Measurements from ENCODE around the gene CCDC141.
"Not testable (repeated sequence)": the region's sequence is repeated elsewhere in the genome, so short reads cannot be mapped to it uniquely, and the experiment has no call there.

CCDC141 gene

DNA sequence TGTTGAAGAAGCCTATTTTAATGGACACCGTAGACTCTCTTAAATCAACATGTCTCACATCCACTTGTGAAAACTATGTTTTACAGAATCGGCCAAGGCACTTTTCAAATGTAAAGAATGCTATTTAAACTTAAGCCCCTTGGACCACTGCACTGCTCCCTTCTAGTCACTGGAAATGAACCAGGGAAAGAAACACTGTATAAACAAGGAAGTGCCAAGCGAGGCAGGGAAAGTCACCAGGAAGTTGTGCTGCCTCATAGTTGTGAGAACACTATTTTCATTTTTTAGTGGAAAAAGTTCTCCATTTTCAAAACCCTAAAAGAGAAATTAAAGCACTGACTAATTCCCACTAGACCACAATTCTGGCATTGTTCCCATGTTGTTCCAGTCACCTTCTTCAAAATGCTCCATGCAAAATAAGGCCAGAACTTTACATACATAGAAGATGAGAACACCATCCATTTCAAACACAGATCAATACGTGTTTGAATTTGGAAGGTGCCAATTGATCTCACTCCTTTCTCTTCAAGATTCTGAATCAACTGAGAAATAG lies 13.5 kb downstream of the CCDC141 start:
- no peak overlapping the region for H3K9ac ChIP-seq (ENCODE audit: low read length)
- H3K4me1 ChIP-seq (ENCODE audit: control insufficient read depth, insufficient read depth, low read length): no peaks in the 10 kb centered on the region
- H3K27me3 ChIP-seq (replicated peaks; ENCODE audit: control insufficient read depth, insufficient read depth, low read length): no peaks in the 10 kb centered on the region
- H3K4me3 ChIP-seq (ENCODE audit: low read length): no peak overlapping the region
- no peaks in the 10 kb centered on the region for H3K36me3 ChIP-seq (ENCODE audit: control insufficient read depth, insufficient read depth, low read length, severe bottlenecking)
- DNase-seq (ENCODE audit: low read depth): no peak
- no peaks in the 10 kb centered on the region for H3K9me3 ChIP-seq (ENCODE audit: control insufficient read depth, low read length)

DNA sequence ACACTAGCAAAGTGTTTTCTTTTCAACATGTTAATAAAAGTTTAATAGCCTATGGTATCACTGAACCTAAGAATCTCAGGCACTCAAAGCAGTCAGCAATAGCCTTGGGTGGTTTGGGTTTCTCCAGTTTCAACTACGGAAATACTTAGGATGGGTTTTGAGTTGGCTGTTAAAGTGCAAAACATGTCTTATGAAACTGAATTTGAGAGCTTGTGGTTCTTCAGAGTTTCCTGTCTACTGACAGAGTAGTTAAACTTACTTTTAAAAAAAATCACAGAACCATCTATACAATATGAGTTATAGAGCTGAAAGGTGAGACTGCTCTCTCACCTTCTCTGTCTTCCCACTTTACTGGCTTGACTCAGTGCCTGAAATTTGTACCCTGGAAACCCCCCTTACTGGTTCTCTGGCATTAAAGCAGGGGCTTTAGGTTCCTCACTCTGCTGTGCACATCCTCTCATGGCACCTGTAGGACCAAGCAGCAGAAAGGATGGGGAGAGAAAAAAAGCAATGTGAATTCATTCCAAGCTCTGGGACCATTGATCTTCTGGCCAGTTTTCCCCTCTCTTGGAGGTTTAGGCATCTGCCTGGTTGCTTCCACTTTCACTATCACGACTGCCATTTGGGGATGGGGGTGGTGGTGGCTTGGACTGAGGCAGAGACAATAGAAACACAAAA lies 18.1 kb downstream of the CCDC141 start:
- no peaks in the 10 kb centered on the region for H3K9me3 ChIP-seq (ENCODE audit: control insufficient read depth, low read length)
- peak overlapping the region; percentile 30 for H3K4me3 ChIP-seq (ENCODE audit: low read length)
- no peaks in the 10 kb centered on the region for H3K4me1 ChIP-seq (ENCODE audit: control insufficient read depth, insufficient read depth, low read length)
- H3K27me3 ChIP-seq (replicated peaks; ENCODE audit: control insufficient read depth, insufficient read depth, low read length): no peaks in the 10 kb centered on the region
- H3K36me3 ChIP-seq (ENCODE audit: control insufficient read depth, insufficient read depth, low read length, severe bottlenecking): no peaks in the 10 kb centered on the region
- peak; percentile 80 for DNase-seq (ENCODE audit: low read depth)
- no peak overlapping the region for H3K9ac ChIP-seq (ENCODE audit: low read length)

DNA sequence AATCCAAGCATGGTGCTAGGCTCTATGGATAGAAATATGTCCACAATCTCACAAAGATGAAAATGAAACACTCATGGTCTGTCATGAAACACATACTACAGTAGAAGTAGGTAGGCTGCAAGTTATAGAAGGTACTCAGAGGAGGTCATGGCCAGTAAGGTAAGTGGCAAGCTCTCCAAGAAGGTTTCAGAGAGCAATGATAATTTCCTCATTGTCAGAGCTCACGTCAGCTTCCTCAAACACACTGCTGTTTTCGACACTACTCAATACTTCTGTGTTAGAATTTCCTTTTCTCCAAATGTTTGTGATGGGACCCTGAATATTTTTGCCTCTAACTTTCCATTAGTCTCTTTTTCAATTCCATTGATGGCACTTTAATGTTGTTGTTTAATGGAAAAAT lies 25.5 kb downstream of the CCDC141 start:
- Histone ChIP-seq H3K4me1 (ENCODE audit: control insufficient read depth, insufficient read depth, low read length) (no peaks in the 10 kb centered on the region), H3K36me3 (ENCODE audit: control insufficient read depth, insufficient read depth, low read length, severe bottlenecking) (no peaks in the 10 kb centered on the region), H3K9ac (ENCODE audit: low read length) (no peak overlapping the region), H3K4me3 (ENCODE audit: low read length) (no peak overlapping the region), H3K9me3 (ENCODE audit: control insufficient read depth, low read length) (no peaks in the 10 kb centered on the region), H3K27me3 (replicated peaks; ENCODE audit: control insufficient read depth, insufficient read depth, low read length) (no peaks in the 10 kb centered on the region)
- no peak for DNase-seq (ENCODE audit: low read depth)

DNA sequence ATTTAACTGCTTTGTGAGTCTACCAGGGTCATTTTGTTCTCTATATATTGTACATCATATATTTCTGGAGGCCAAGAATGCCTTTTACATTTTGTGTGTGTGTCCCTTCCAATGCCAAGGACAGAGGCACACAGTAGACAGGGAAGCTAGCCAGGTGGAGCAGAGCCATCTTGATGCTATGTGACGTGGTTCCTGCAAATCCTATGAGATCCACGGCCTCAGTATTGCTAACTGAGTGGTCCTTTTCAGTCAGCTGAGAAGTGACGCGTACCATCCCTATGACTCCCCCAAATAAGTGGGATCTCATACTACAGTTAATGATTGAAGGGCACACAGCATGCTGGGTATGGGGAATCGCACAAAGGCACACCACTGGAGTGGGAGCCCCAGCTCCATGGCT lies 27.3 kb downstream of the CCDC141 start:
- Histone ChIP-seq H3K27me3 (replicated peaks; ENCODE audit: control insufficient read depth, insufficient read depth, low read length) (no peaks in the 10 kb centered on the region), H3K36me3 (ENCODE audit: control insufficient read depth, insufficient read depth, low read length, severe bottlenecking) (no peaks in the 10 kb centered on the region), H3K9me3 (ENCODE audit: control insufficient read depth, low read length) (no peaks in the 10 kb centered on the region), H3K4me3 (ENCODE audit: low read length) (no peak overlapping the region), H3K4me1 (ENCODE audit: control insufficient read depth, insufficient read depth, low read length) (no peaks in the 10 kb centered on the region), H3K9ac (ENCODE audit: low read length) (no peak overlapping the region)
- no peak for DNase-seq (ENCODE audit: low read depth)

DNA sequence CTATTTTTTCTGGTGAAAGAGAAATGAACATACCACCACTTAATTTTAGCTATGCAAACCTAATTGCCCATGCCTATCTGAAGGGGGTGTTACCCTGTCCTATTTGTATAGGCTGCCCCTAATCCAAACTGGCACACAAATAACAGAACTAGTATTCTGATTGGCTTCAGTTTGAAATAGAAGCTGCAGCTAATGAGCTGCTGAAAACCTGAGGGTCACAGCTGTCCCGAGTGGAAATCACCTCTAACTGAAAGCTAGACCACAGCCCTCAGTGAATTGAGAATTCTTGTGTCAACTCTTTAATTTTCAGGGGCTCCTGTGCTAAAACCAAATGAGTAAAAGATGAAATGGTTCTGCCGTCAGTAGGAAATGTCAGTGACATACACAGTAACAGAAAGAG lies 28.7 kb downstream of the CCDC141 start:
- no peak for DNase-seq (ENCODE audit: low read depth)
- H3K4me1 ChIP-seq (ENCODE audit: control insufficient read depth, insufficient read depth, low read length): no peaks in the 10 kb centered on the region
- no peaks in the 10 kb centered on the region for H3K36me3 ChIP-seq (ENCODE audit: control insufficient read depth, insufficient read depth, low read length, severe bottlenecking)
- no peaks in the 10 kb centered on the region for H3K9me3 ChIP-seq (ENCODE audit: control insufficient read depth, low read length)
- no peak overlapping the region for H3K9ac ChIP-seq (ENCODE audit: low read length)
- no peaks in the 10 kb centered on the region for H3K27me3 ChIP-seq (replicated peaks; ENCODE audit: control insufficient read depth, insufficient read depth, low read length)
- H3K4me3 ChIP-seq (ENCODE audit: low read length): no peak overlapping the region

DNA sequence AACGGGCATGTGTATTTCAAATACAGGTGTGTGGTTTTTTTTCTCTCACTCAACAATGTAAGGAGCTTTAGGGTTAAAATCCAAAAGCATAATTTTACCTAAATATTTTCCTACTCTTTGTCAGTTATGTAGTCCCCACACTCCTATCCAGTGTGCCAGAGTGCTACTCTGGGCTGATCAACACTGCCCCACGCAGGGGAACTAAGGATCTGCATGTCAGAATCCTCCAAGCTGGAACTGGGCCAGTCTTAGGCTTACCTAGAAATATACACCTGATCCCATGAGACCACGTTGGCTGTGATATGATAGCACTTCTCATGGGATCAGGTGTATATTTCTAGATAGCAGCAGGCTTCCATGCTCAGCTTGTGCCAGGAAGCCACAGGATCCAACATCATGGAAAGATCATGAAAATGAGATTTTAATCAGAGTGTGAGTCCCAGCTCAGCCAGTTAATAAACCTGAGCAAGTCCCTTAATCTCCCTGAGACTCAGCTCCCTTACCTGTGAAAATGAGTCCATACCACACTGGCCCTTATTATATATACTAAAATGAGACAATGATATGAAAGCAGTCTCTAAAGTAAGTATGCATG lies 29.7 kb downstream of the CCDC141 start:
- Histone ChIP-seq H3K9ac (ENCODE audit: low read length) (no peak overlapping the region), H3K27me3 (replicated peaks; ENCODE audit: control insufficient read depth, insufficient read depth, low read length) (no peaks in the 10 kb centered on the region), H3K9me3 (ENCODE audit: control insufficient read depth, low read length) (no peaks in the 10 kb centered on the region), H3K4me1 (ENCODE audit: control insufficient read depth, insufficient read depth, low read length) (no peaks in the 10 kb centered on the region), H3K36me3 (ENCODE audit: control insufficient read depth, insufficient read depth, low read length, severe bottlenecking) (no peaks in the 10 kb centered on the region), H3K4me3 (ENCODE audit: low read length) (no peak overlapping the region)
- peak; percentile 8 for DNase-seq (ENCODE audit: low read depth)

DNA sequence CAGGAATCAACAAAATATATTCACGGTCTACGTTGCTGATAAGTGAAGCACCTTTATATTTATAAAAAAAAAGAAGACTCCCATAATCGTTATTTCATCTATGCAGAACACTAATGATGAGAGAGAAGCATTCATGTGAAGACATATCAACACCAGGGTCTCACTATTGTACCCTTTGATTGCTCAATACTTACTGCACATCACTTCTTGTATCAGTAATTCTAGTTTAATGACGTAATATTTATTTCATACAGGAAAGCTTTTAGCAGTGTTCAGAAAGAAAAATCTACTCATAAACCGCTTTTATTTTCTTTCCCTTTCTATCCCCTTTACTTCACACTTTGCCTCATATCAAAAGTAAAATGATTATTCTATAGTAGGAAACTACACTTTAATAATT lies 30.7 kb downstream of the CCDC141 start:
- no peak overlapping the region for H3K9ac ChIP-seq (ENCODE audit: low read length)
- H3K9me3 ChIP-seq (ENCODE audit: control insufficient read depth, low read length): no peaks in the 10 kb centered on the region
- H3K4me3 ChIP-seq (ENCODE audit: low read length): no peak overlapping the region
- H3K36me3 ChIP-seq (ENCODE audit: control insufficient read depth, insufficient read depth, low read length, severe bottlenecking): no peaks in the 10 kb centered on the region
- H3K27me3 ChIP-seq (replicated peaks; ENCODE audit: control insufficient read depth, insufficient read depth, low read length): no peaks in the 10 kb centered on the region
- H3K4me1 ChIP-seq (ENCODE audit: control insufficient read depth, insufficient read depth, low read length): no peaks in the 10 kb centered on the region
- DNase-seq (ENCODE audit: low read depth): no peak

DNA sequence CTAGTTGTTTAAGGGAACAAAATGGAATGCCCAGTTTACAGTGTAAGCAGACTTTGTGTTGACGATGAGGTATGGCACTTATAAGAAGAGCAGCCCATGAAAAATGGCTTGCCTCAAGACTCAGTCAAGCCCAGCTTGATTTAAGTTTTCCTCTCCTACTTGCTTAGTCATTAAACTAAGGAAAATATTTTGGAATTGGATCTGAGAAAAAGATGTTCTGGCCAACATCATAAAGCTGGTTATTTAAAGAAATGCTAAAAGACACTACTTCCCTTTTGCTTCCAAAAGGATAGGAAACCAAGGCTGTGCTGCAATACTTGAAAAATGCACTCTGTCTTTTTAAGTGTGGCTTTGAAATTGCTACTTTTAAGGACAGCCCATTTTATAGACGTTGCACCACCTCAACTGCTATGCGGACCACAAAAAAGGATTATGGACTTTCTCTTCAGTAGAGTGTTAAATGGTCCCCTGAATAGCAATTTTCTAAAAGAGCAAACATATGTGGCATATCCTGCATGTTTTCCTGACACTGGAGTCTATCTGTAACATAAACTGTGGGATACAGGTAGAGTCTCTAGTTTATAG lies 32.1 kb downstream of the CCDC141 start:
- no peaks in the 10 kb centered on the region for H3K9me3 ChIP-seq (ENCODE audit: control insufficient read depth, low read length)
- no peak overlapping the region for H3K4me3 ChIP-seq (ENCODE audit: low read length)
- no peak for DNase-seq (ENCODE audit: low read depth)

DNA sequence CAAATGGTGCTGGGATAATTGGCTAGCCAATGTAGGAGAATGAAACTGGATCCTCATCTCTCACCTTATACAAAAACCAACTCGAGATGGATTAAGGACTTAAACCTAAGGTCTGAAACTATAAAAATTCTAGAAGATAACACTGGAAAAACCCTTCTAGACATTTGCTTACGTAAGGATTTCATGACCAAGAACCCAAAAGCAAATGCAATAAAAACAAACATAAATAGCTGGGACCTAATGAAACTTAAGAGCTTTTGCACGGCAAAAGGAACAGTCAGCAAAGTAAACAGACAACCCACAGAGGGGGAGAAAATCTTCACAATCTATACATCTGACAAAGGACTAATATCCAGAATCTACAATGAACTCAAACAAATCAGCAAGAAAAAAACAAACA lies 35.7 kb downstream of the CCDC141 start:
- not testable (repeated sequence) for H3K36me3 ChIP-seq (ENCODE audit: control insufficient read depth, insufficient read depth, low read length, severe bottlenecking); H3K4me1 ChIP-seq (ENCODE audit: control insufficient read depth, insufficient read depth, low read length); H3K9me3 ChIP-seq (ENCODE audit: control insufficient read depth, low read length); H3K27me3 ChIP-seq (replicated peaks; ENCODE audit: control insufficient read depth, insufficient read depth, low read length); H3K9ac ChIP-seq (ENCODE audit: low read length); H3K4me3 ChIP-seq (ENCODE audit: low read length); DNase-seq (ENCODE audit: low read depth)

More for the DNA sequence above, 32.1 kb downstream of the CCDC141 start:
- H3K27me3 ChIP-seq (replicated peaks; ENCODE audit: control insufficient read depth, insufficient read depth, low read length): no peaks in the 10 kb centered on the region
- H3K4me1 ChIP-seq (ENCODE audit: control insufficient read depth, insufficient read depth, low read length): no peaks in the 10 kb centered on the region
- no peak overlapping the region for H3K9ac ChIP-seq (ENCODE audit: low read length)
- H3K36me3 ChIP-seq (ENCODE audit: control insufficient read depth, insufficient read depth, low read length, severe bottlenecking): no peaks in the 10 kb centered on the region

DNA sequence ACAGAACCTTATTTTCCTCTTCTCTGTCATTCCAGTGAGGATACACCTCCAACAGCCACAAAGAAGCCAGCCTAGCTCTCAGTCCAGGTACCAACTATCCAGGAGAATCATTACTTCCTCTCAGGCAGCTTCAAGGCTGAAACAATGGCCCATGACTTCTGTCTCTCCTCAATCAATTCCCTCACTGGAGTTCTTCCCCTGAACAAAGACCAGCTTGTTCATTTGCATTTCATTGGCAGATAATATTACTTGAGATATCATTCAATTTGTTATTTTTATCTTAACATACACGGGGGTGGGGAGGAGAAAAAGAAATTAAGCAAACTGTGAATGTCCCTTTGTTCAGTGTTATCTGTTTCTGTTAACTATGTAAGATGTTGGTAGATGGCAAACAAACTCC lies 44.0 kb downstream of the CCDC141 start:
- Histone ChIP-seq H3K27me3 (replicated peaks; ENCODE audit: control insufficient read depth, insufficient read depth, low read length) (no peaks in the 10 kb centered on the region), H3K4me3 (ENCODE audit: low read length) (no peak overlapping the region), H3K9ac (ENCODE audit: low read length) (no peak overlapping the region), H3K4me1 (ENCODE audit: control insufficient read depth, insufficient read depth, low read length) (no peaks in the 10 kb centered on the region), H3K9me3 (ENCODE audit: control insufficient read depth, low read length) (peaks cover 6% of the 10 kb centered on the region), H3K36me3 (ENCODE audit: control insufficient read depth, insufficient read depth, low read length, severe bottlenecking) (no peaks in the 10 kb centered on the region)
- DNase-seq (ENCODE audit: low read depth): no peak

DNA sequence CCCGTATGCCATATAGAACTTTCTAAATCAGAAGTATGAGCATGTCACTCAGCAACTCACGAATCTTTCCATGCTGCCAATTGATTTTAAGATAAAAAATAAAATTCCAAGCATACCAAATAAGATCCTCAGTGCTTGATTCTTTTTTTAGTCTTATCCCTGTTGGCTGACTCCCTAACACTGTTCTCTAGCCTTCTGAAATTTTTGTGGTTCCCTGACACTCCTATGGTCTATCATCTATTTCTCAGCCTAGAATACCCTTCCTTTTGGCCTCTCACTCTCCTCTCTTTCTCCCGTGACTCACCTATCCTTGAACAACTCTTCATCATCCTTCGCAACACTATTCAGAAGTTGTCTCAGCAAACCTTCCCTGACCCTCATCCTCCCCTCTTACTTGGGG lies 50.5 kb downstream of the CCDC141 start:
- H3K9ac ChIP-seq (ENCODE audit: low read length): no peak overlapping the region
- no peak for DNase-seq (ENCODE audit: low read depth)
- H3K4me1 ChIP-seq (ENCODE audit: control insufficient read depth, insufficient read depth, low read length): no peaks in the 10 kb centered on the region
- no peaks in the 10 kb centered on the region for H3K9me3 ChIP-seq (ENCODE audit: control insufficient read depth, low read length)
- H3K27me3 ChIP-seq (replicated peaks; ENCODE audit: control insufficient read depth, insufficient read depth, low read length): no peaks in the 10 kb centered on the region
- H3K4me3 ChIP-seq (ENCODE audit: low read length): no peak overlapping the region
- H3K36me3 ChIP-seq (ENCODE audit: control insufficient read depth, insufficient read depth, low read length, severe bottlenecking): no peaks in the 10 kb centered on the region
